ENCODE measurements around the gene NF1.

GRCh38 chr17:31413874-31414549, 319.2 kb downstream of the NF1 start:
- no peak for TF ChIP-seq CTCF (IDR thresholded peaks at IDR 0.05)
- TF ChIP-seq POLR2A (IDR thresholded peaks at IDR 0.05): no peak
